ENCODE measurements around the gene MTA3. TPM values are rescaled to one million over a fixed set of nuclear protein-coding genes. Genes with fewer than 3 reads are reported as not detected.

Gene MTA3
- total RNA-seq, 1 donor from 2014 or later, result 39.2 TPM

DNA sequence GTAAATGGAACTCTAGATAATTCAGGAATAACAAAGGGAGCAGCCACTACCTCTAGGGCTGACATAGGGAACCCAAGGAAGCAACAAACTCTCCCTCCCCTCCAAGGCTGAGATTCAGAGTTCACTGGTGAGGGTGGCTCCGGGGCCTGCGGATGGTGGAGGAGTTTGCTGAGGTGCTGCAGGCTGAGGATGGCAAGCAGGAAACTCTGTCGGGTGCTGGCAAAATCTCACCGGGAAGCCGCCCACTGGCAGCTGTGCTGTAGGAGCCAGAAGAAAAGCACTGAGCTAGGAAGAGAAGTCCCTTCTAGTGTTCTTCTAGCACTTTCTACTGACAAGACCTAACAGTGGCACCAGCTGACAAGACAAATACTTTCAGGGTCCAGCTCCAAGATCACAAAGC is 236.5 kb downstream of the MTA3 start:
- DNase-seq (ENCODE audit: low spot score), result no peak

Other genes starting within 250 kb of the MTA3 start
- gene COX7A2L, start 207.4 kb upstream of the MTA3 start, total RNA-seq, result 91.5 TPM
- gene KCNG3, start 74.7 kb upstream of the MTA3 start, total RNA-seq, result 0.12 TPM
- gene OXER1, start 195.5 kb downstream of the MTA3 start, total RNA-seq, result 3.7 TPM
- 20.9 TPM for gene HAAO, start 224.0 kb downstream of the MTA3 start, total RNA-seq